ENCODE results near the gene WDFY4.

WDFY4 gene

GRCh38 chr10:48656914-48657305 is 27.8 kb upstream of the WDFY4 start:
- no peak for DNase-seq

- DNase-seq = no peak
Observed at GRCh38 chr10:48657416-48657815, 27.3 kb upstream of the WDFY4 start.

- peak; percentile 2 for DNase-seq
Observed at GRCh38 chr10:48658243-48658974, 26.3 kb upstream of the WDFY4 start.

GRCh38 chr10:48658975-48659269 is 25.8 kb upstream of the WDFY4 start:
- DNase-seq = no peak

- DNase-seq = no peak
Observed at GRCh38 chr10:48659790-48660189, 24.9 kb upstream of the WDFY4 start.

- DNase-seq = no peak
Observed at GRCh38 chr10:48661441-48661840, 23.2 kb upstream of the WDFY4 start.

GRCh38 chr10:48667960-48668590 is 16.6 kb upstream of the WDFY4 start:
- DNase-seq = no peak

- no peak for DNase-seq
Observed at GRCh38 chr10:48670978-48671913, 13.4 kb upstream of the WDFY4 start.

GRCh38 chr10:48671914-48672595 is 12.6 kb upstream of the WDFY4 start:
- no peak for DNase-seq

GRCh38 chr10:48672596-48673265 is 11.9 kb upstream of the WDFY4 start:
- no peak for DNase-seq

- DNase-seq = no peak
Observed at GRCh38 chr10:48677625-48678024, 7.0 kb upstream of the WDFY4 start.

GRCh38 chr10:48678041-48678440 is 6.6 kb upstream of the WDFY4 start:
- DNase-seq = no peak

GRCh38 chr10:48681740-48682139 is 2.9 kb upstream of the WDFY4 start:
- DNase-seq = no peak

GRCh38 chr10:48682265-48682664 is 2.4 kb upstream of the WDFY4 start:
- no peak for DNase-seq

GRCh38 chr10:48683424-48683823 is 1.2 kb upstream of the WDFY4 start:
- no peak for DNase-seq

GRCh38 chr10:48683868-48684267 is 805 bp upstream of the WDFY4 start:
- DNase-seq = no peak

GRCh38 chr10:48684463-48684791 is 246 bp upstream of the WDFY4 start:
- DNase-seq = no peak

GRCh38 chr10:48685731-48686130 is 1.1 kb downstream of the WDFY4 start:
- no peak for DNase-seq

- no peak for DNase-seq
Observed at GRCh38 chr10:48690791-48691660, 6.4 kb downstream of the WDFY4 start.

GRCh38 chr10:48691812-48692528 is 7.3 kb downstream of the WDFY4 start:
- DNase-seq = no peak

- no peak for DNase-seq
Observed at GRCh38 chr10:48692748-48693147, 8.1 kb downstream of the WDFY4 start.

All from NCI-H510A (cell line).